ENCODE measurements around the gene C14orf93. TPM values are rescaled to one million over a fixed set of nuclear protein-coding genes. Genes with fewer than 3 reads are reported as not detected.
A peak's percentile ranks its signal among the peaks of the same experiment; 100 is the strongest.

C14orf93 gene
- total RNA-seq, 2 donors from 2014 or later, result 13.5 to 15.2 TPM

- no peak overlapping the region for H3K4me3 Mint-ChIP-seq
Observed at GRCh38 chr14:22986508-22987054, 23.4 kb downstream of the C14orf93 start.

DNA sequence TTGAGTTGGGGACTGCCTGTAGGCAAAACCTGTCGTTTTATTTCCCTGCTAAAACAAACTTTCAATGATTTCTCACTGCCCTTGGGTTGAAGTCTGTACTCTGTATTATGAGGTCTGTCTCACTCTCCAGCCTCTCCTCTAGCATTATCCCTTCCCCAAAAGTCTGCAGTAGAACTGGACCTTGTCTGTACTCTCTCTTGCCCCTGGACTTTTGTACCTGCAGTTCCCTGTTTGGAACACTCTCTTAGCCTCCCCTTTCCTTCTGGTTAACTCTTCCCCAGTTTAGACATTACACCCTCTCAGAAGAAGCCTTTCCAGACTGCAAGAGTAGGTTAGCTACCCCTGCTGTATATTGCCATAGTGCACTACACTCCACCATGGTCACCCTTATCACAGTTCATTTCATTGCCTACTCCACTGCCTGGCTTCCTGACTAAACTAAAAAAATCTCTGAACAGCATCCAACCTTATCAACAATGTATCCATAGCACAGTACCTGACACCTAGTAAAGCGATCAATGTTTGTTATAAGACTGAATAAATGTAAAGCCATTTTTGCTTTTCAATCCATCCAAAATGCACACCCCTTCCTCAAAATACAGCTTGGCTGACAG lies 23.9 kb downstream of the C14orf93 start:
- Mint-ChIP-seq H3K36me3 (ENCODE audit: insufficient read depth in 2 of 2) (no peaks in the 10 kb centered on the region), H3K27ac (no peak overlapping the region), H3K27me3 (ENCODE audit: low read depth) (no peaks in the 10 kb centered on the region), H3K4me3 (no peak overlapping the region), H3K4me1 (ENCODE audit: low read depth) (no peaks in the 10 kb centered on the region), H3K9me3 (no peaks in the 10 kb centered on the region)
- ATAC-seq (replicated peaks in 1 of 2) (no peak), DNase-seq (no peak)

More at GRCh38 chr14:22986508-22987054, 23.4 kb downstream of the C14orf93 start:
- H3K9me3 Mint-ChIP-seq, result no peaks in the 10 kb centered on the region
- no peaks in the 10 kb centered on the region for H3K36me3 Mint-ChIP-seq (ENCODE audit: insufficient read depth in 2 of 2)
- peak; percentile 87 to 88 for DNase-seq
- H3K4me1 Mint-ChIP-seq (ENCODE audit: low read depth), result no peaks in the 10 kb centered on the region
- H3K27me3 Mint-ChIP-seq (ENCODE audit: low read depth), result no peaks in the 10 kb centered on the region
- peak; percentile 50 to 54 for ATAC-seq (replicated peaks in 1 of 2)
- H3K27ac Mint-ChIP-seq, result no peak overlapping the region

- no peak for ATAC-seq (replicated peaks in 1 of 2)
- Mint-ChIP-seq H3K27me3 (ENCODE audit: low read depth) (peaks cover under 1% of the 10 kb centered on the region), H3K9me3 (no peaks in the 10 kb centered on the region), H3K4me3 (no peak overlapping the region), H3K36me3 (ENCODE audit: insufficient read depth in 2 of 2) (no peaks in the 10 kb centered on the region), H3K4me1 (ENCODE audit: low read depth) (peaks cover 1% of the 10 kb centered on the region), H3K27ac (no peak overlapping the region)
- no peak for DNase-seq
Observed at GRCh38 chr14:22984959-22985658, 24.8 kb downstream of the C14orf93 start.

DNA sequence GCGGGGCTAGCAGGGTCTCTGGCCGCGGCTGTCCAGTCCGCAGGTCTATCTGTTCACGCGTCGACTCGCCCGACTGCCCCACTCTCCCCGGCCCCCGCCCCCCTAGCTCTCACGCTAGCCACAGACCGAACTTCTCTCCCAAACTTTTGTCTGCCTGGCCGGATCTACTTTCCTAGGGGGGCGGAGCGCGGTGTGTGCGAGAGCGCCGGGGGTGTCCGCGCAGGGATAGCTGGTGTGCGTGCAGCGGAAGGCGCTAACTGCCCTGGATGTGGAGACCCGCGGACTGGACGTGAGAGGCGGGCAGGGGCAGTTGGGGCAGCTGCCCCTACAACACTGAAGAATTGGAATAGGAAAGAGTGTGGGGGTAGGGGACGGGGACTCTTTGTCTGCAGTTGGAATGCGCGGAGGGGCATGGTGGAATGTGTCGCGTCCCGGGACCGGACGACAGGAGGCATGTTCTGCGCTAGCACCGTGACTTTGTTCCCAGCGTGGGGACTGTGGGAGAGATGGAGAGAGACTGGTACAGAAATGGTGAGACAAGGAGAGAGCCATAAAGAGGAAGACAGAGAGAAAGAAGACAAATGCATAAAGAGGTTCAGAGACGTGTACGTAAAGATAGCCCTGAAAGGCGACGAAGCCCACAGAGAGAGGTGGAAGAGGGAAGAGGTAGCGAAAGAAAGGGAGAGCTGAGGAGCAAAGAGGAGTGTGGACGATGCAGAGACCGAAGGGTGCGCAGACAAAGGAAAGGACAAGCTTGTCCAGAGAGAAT lies 27.3 kb downstream of the C14orf93 start, which contains the start of gene AJUBA:
Gene AJUBA (minus strand): TSS at position 75 of the 769 bp plus-strand sequence. CDS start 285 bp downstream, outside the sequence.
- H3K36me3 Mint-ChIP-seq (ENCODE audit: insufficient read depth in 2 of 2), result no peaks in the 10 kb centered on the region
- peaks cover 6% of the 10 kb centered on the region for H3K27me3 Mint-ChIP-seq (ENCODE audit: low read depth)
- H3K4me3 Mint-ChIP-seq, result peak within 1 kb of the TSS in 1 of 2 donors; percentile 47
- ATAC-seq (replicated peaks in 1 of 2) (peak; percentile 79 to 82), DNase-seq (peak; percentile 80)
- H3K4me1 Mint-ChIP-seq (ENCODE audit: low read depth), result peaks cover 7% of the 10 kb centered on the region
- H3K27ac Mint-ChIP-seq, result no peak within 1 kb of the TSS
- no peaks in the 10 kb centered on the region for H3K9me3 Mint-ChIP-seq

DNA sequence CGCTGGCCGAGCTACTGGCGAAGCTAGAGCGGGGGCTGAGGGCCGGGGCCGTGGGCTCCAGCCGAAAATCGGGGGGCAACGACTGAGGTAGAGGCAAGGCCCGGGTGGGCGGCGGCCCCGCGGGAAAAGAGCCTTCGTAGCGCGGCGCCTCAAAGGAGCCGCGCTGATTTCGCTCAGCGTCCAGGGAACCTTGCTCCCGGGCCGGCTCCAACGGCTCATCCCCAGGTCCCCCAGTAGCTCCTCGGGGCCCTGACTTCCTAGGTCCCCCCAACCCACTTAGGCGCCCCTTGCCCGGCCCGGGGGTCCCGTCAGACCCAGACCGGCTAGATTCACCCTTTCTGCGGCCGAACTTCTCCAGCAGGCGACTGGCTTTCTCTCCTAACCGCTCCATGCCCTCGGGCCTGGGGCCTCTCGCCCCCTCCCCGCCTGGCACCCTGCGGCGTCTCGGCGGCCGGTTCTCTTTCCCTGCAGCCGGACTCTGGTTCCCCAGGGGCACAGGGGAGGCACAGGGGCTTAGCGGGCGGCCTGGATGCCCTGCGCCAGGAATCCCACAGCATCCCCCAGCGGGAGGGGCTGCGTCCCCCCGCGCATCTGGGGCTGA lies 28.0 kb downstream of the C14orf93 start:
- DNase-seq (peak; percentile 10 to 23), ATAC-seq (replicated peaks in 1 of 2) (peak; percentile 8 to 10)
- Mint-ChIP-seq H3K27ac (no peak overlapping the region), H3K4me1 (ENCODE audit: low read depth) (peaks cover 7% of the 10 kb centered on the region), H3K9me3 (no peaks in the 10 kb centered on the region), H3K4me3 (peak overlapping the region in 1 of 2 donors; percentile 33), H3K36me3 (ENCODE audit: insufficient read depth in 2 of 2) (no peaks in the 10 kb centered on the region), H3K27me3 (ENCODE audit: low read depth) (peaks cover 6% of the 10 kb centered on the region)

- Mint-ChIP-seq H3K27ac (no peak overlapping the region), H3K4me3 (peak overlapping the region; percentile 47 to 48), H3K36me3 (ENCODE audit: insufficient read depth in 2 of 2) (no peaks in the 10 kb centered on the region), H3K27me3 (ENCODE audit: low read depth) (peaks cover 6% of the 10 kb centered on the region), H3K4me1 (ENCODE audit: low read depth) (peaks cover 7% of the 10 kb centered on the region), H3K9me3 (no peaks in the 10 kb centered on the region)
- peak; percentile 8 to 27 for ATAC-seq (replicated peaks in 1 of 2)
- DNase-seq, result peak; percentile 22 to 41
Observed at GRCh38 chr14:22981090-22981875, 28.7 kb downstream of the C14orf93 start.

GRCh38 chr14:22980672-22981089 lies 29.3 kb downstream of the C14orf93 start:
- Mint-ChIP-seq H3K36me3 (ENCODE audit: insufficient read depth in 2 of 2) (no peaks in the 10 kb centered on the region), H3K27me3 (ENCODE audit: low read depth) (peaks cover 6% of the 10 kb centered on the region), H3K4me3 (peak overlapping the region; percentile 47 to 48), H3K4me1 (ENCODE audit: low read depth) (peaks cover 7% of the 10 kb centered on the region), H3K9me3 (no peaks in the 10 kb centered on the region), H3K27ac (no peak overlapping the region)
- DNase-seq (peak; percentile 11 to 12), ATAC-seq (replicated peaks in 1 of 2) (peak; percentile 6 to 13)

DNA sequence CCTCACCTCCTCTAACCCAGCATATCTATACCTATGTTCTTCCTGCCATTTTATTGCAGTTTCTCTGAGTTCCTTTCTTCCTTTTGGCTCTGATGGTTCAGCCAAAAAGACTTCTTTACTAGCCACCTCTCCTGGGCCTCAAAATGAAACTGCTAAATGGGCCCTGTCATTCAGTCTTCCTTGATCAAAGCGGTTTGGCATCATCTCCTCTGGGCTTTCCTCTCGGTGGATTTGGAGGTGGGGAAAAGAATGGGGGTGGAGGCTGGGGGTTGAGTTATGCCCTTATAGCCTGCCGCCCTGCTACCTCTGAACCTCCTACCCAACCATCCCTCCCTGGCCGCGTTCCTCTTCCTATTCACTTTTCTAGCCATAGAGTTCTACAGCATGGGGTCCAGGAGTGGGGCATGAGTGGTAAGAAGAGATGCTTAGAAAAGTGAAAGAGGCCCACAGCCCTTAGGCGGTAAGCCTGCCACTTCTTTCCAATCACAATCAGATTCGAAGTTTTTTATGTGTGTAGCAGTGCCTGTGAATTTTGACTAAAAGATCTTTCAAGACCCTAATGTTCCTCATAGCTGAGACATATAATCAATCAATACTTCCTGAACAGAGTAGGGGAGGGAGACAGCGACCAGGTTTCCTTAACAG lies 30.1 kb downstream of the C14orf93 start:
- Mint-ChIP-seq H3K36me3 (ENCODE audit: insufficient read depth in 2 of 2) (no peaks in the 10 kb centered on the region), H3K4me1 (ENCODE audit: low read depth) (peaks cover 7% of the 10 kb centered on the region)

GRCh38 chr14:22978981-22979671 lies 30.8 kb downstream of the C14orf93 start:
- peaks cover 6% of the 10 kb centered on the region for H3K27me3 Mint-ChIP-seq (ENCODE audit: low read depth)
- H3K4me3 Mint-ChIP-seq, result no peak overlapping the region
- DNase-seq, result no peak
- peaks cover 7% of the 10 kb centered on the region for H3K4me1 Mint-ChIP-seq (ENCODE audit: low read depth)
- no peak for ATAC-seq (replicated peaks in 1 of 2)
- H3K36me3 Mint-ChIP-seq (ENCODE audit: insufficient read depth in 2 of 2), result no peaks in the 10 kb centered on the region
- no peak overlapping the region for H3K27ac Mint-ChIP-seq
- no peaks in the 10 kb centered on the region for H3K9me3 Mint-ChIP-seq

More for the DNA sequence above, 30.1 kb downstream of the C14orf93 start:
- Mint-ChIP-seq H3K27me3 (ENCODE audit: low read depth) (peaks cover 6% of the 10 kb centered on the region), H3K4me3 (peak overlapping the region; percentile 55 to 73), H3K27ac (no peak overlapping the region), H3K9me3 (no peaks in the 10 kb centered on the region)
- DNase-seq (no peak), ATAC-seq (replicated peaks in 1 of 2) (no peak)

DNA sequence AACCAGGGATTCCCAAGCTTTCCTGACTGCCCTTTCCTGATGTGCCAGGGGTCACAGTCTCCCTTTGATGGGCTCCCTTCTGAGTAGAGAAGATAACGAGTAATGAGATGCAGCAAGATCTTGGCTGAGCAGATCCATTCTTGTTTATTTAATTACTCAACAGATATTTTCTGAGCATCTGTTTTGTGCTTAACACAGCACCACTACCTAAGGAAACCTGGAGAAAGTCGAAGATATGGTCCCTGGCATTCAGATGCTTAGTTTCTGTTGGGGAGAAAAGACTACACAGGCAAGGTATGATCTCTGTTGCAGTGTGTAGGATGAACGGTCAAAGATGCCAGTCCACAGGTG lies 31.5 kb downstream of the C14orf93 start:
- peaks cover 7% of the 10 kb centered on the region for H3K4me1 Mint-ChIP-seq (ENCODE audit: low read depth)
- no peak overlapping the region for H3K27ac Mint-ChIP-seq
- H3K9me3 Mint-ChIP-seq, result no peaks in the 10 kb centered on the region
- peaks cover 6% of the 10 kb centered on the region for H3K27me3 Mint-ChIP-seq (ENCODE audit: low read depth)
- DNase-seq (no peak), ATAC-seq (replicated peaks in 1 of 2) (no peak)
- no peaks in the 10 kb centered on the region for H3K36me3 Mint-ChIP-seq (ENCODE audit: insufficient read depth in 2 of 2)
- H3K4me3 Mint-ChIP-seq, result no peak overlapping the region

- DNase-seq (no peak), ATAC-seq (replicated peaks in 1 of 2) (no peak)
- no peaks in the 10 kb centered on the region for H3K36me3 Mint-ChIP-seq (ENCODE audit: insufficient read depth in 2 of 2)
- H3K27me3 Mint-ChIP-seq (ENCODE audit: low read depth), result peaks cover 6% of the 10 kb centered on the region
- peaks cover 7% of the 10 kb centered on the region for H3K4me1 Mint-ChIP-seq (ENCODE audit: low read depth)
- H3K9me3 Mint-ChIP-seq, result no peaks in the 10 kb centered on the region
- no peak overlapping the region for H3K27ac Mint-ChIP-seq
- H3K4me3 Mint-ChIP-seq, result no peak overlapping the region
Observed at GRCh38 chr14:22977684-22978486, 32.1 kb downstream of the C14orf93 start.
